K562 (cell line): ENCODE measurements around the gene SLC12A3. TPM values are rescaled to one million over a fixed set of nuclear protein-coding genes. Genes with fewer than 3 reads are reported as not detected.

Source experiments
- ATAC-seq: fragments of 200-7000 bp; cut with Tn5 transposase; 3 replicates; pipeline ENCODE4 v1.9.1; 2020; ENCODE audit warnings: moderate library complexity
- BruUV-seq: library from RNA; stranded (reverse); fragments of 400-500 nt; replicated peaks from 2 replicates; lab custom pipeline; 2021; lab: Mats Ljungman, UMichigan
- CTCF ChIA-PET: fragments of 300-600 bp; formaldehyde crosslinking; extraction: SDS; loops from one replicate; lab custom pipeline; 2021; ENCODE audit warnings: low intra/inter-chr PET ratio; lab: Yijun Ruan, JAX
- POLR2A ChIA-PET: fragments of 300-600, 350-650 bp; sonication (Branson Sonifier 250); formaldehyde crosslinking; extraction: SDS; loops from one replicate; lab custom pipeline; 2021; ENCODE audit warnings: antibody characterized with exemption, inconsistent platforms; lab: Yijun Ruan, JAX
- DNase-seq, 4 experiments: peaks; one replicate each; pipeline versions ENCODE4 v3.0.0 to v3.0.0-alpha.2; 2011 to 2018; ENCODE audit warnings: low spot score in 3 of 4, mixed read lengths in 3 of 4; ENCODE audit errors: extremely low read depth in 1 of 4
- FAIRE-seq: peaks from 2 replicates; lab custom pipeline; 2011; peaks lifted over from hg19 to GRCh38; lab: Jason Lieb, UNC
- H2AFZ ChIP-seq: 2 replicates; pipeline ENCODE4 v1.6.0; 2011; ENCODE audit warnings: low read depth, low read length, control low read depth, inconsistent platforms
- H3K27ac ChIP-seq: fragments of 200-600 bp; 3 replicates; pipeline ENCODE4 v1.8.0; 2011; ENCODE audit warnings: low read depth, mild to moderate bottlenecking, control low read depth, inconsistent platforms, low read length, moderate library complexity, mixed read lengths; ENCODE audit errors: extremely low read depth
- H3K27me3 ChIP-seq, 2 experiments: fragments of 300-600 bp in 1 of 2; 2 replicates in 1 of 2; 3 replicates in 1 of 2; pipeline versions ENCODE4 v1.6.0 to v1.8.0; 2011; ENCODE audit warnings: inconsistent platforms in 2 of 2, low read length in 2 of 2, mild to moderate bottlenecking in 1 of 2, mixed read lengths in 1 of 2, moderate library complexity in 1 of 2; ENCODE audit not compliant: control insufficient read depth in 2 of 2, insufficient read depth in 2 of 2
- H3K36me3 ChIP-seq: fragments of 300-600 bp; 3 replicates; pipeline ENCODE4 v1.8.0; 2011; ENCODE audit warnings: mild to moderate bottlenecking, low read length, inconsistent platforms; ENCODE audit not compliant: control insufficient read depth, insufficient read depth
- H3K4me1 ChIP-seq, 2 experiments: fragments of 200-600 bp in 1 of 2; replicated peaks in 1 of 2; 2 replicates in 1 of 2; 3 replicates in 1 of 2; pipeline versions ENCODE4 v1.5.1 to v1.8.0; 2011; ENCODE audit warnings: inconsistent platforms in 2 of 2, low read length in 2 of 2, mild to moderate bottlenecking in 1 of 2, mixed read lengths in 1 of 2, moderate library complexity in 1 of 2; ENCODE audit not compliant: control insufficient read depth in 2 of 2, insufficient read depth in 2 of 2
- H3K4me2 ChIP-seq: 2 replicates; pipeline ENCODE4 v1.6.1; 2011; ENCODE audit warnings: low read length, control low read depth, inconsistent platforms, mixed read lengths; ENCODE audit not compliant: insufficient read depth
- H3K4me3 ChIP-seq: fragments of 200-600 bp; sonication (generic), shearing (Covaris generic); 2 replicates; pipeline ENCODE4 v1.5.1; 2016; ENCODE audit warnings: control low read depth, inconsistent platforms
- H3K79me2 ChIP-seq: fragments of 200-600 bp; 3 replicates; pipeline ENCODE4 v1.8.0; 2011; ENCODE audit warnings: low read length, inconsistent platforms; ENCODE audit not compliant: control insufficient read depth, insufficient read depth
- H3K9ac ChIP-seq, 2 experiments: 2 replicates each; pipeline versions ENCODE4 v1.6.0 to v1.6.1; 2011; ENCODE audit warnings: low read depth in 2 of 2, low read length in 2 of 2, control low read depth in 1 of 2, inconsistent platforms in 1 of 2, mild to moderate bottlenecking in 1 of 2, mixed read lengths in 1 of 2; ENCODE audit not compliant: insufficient read depth in 1 of 2
- H3K9me1 ChIP-seq: one replicate; pipeline ENCODE4 v1.6.0; 2011; ENCODE audit warnings: inconsistent platforms, mild to moderate bottlenecking, low read length, moderate library complexity; ENCODE audit not compliant: control insufficient read depth, insufficient read depth
- H3K9me3 ChIP-seq: replicated peaks from 2 replicates; pipeline ENCODE4 v1.5.1; 2011; ENCODE audit warnings: low read depth, low read length, inconsistent platforms; ENCODE audit not compliant: control insufficient read depth, insufficient read depth
- H4K20me1 ChIP-seq: replicated peaks from 2 replicates; pipeline ENCODE4 v1.6.1; 2011; ENCODE audit warnings: low read length, inconsistent platforms, mixed read lengths; ENCODE audit not compliant: control insufficient read depth, insufficient read depth
- ATF7 ChIP-seq: fragments of 450-650 bp; IDR thresholded peaks from 2 replicates; pipeline ENCODE4 v1.7.1; 2014; ENCODE audit warnings: mild to moderate bottlenecking, moderate library complexity
- CBFA2T3 ChIP-seq: fragments of 450-650 bp; IDR thresholded peaks from 2 replicates; pipeline ENCODE4 v1.6.1; 2017
- DPF2 ChIP-seq: fragments of 450-650 bp; IDR thresholded peaks from 2 replicates; pipeline ENCODE4 v1.6.1; 2016
- GATA2 ChIP-seq: sonication (generic); formaldehyde crosslinking; IDR thresholded peaks from 2 replicates; pipeline ENCODE4 v1.4.0; 2020; ENCODE audit warnings: mild to moderate bottlenecking, missing genetic modification reagents
- HNRNPUL1 ChIP-seq: fragments of 200-400 bp; formaldehyde crosslinking; IDR thresholded peaks from 2 replicates; pipeline ENCODE4 v1.6.1; 2017; ENCODE audit warnings: low read length
- KDM1A ChIP-seq, 2 experiments: fragments of 450-650 bp; IDR thresholded peaks; 2 replicates each; pipeline ENCODE4 v1.6.1; 2016; ENCODE audit warnings: mild to moderate bottlenecking in 2 of 2
- NR2C1 ChIP-seq, 2 experiments: fragments of 450-650 bp; IDR thresholded peaks; 2 replicates each; pipeline ENCODE4 v1.6.1; 2017; ENCODE audit warnings: mild to moderate bottlenecking in 2 of 2, antibody characterized with exemption in 1 of 2, inconsistent platforms in 1 of 2, missing compliant biosample characterization in 1 of 2, missing genetic modification characterization in 1 of 2
- PHF8 ChIP-seq: fragments of 200-600 bp; sonication (generic); IDR thresholded peaks from 2 replicates; pipeline ENCODE4 v1.6.1; 2012; ENCODE audit warnings: mixed run types, mild to moderate bottlenecking, inconsistent platforms, low read length, moderate library complexity, borderline replicate concordance
- RBM25 ChIP-seq: fragments of 200-400 bp; formaldehyde crosslinking; IDR thresholded peaks from 2 replicates; pipeline ENCODE4 v1.6.1; 2018; ENCODE audit warnings: low read length, low read depth, moderate library complexity; ENCODE audit not compliant: severe bottlenecking
- SIX5 ChIP-seq, 2 experiments: IDR thresholded peaks; 2 replicates each; pipeline ENCODE4 v1.6.1; 2011; ENCODE audit warnings: low read length in 2 of 2, borderline replicate concordance in 1 of 2, low read depth in 1 of 2, mild to moderate bottlenecking in 1 of 2, moderate library complexity in 1 of 2; ENCODE audit not compliant: insufficient read depth in 1 of 2
- SNIP1 ChIP-seq: fragments of 450-650 bp; IDR thresholded peaks from 2 replicates; pipeline ENCODE4 v1.7.1; 2017; ENCODE audit warnings: low read depth, mild to moderate bottlenecking
- ZC3H8 ChIP-seq: fragments of 450-650 bp; IDR thresholded peaks from 2 replicates; pipeline ENCODE4 v1.6.1; 2017
- ZNF316 ChIP-seq: fragments of 450-650 bp; IDR thresholded peaks from 2 replicates; pipeline ENCODE4 v1.6.1; 2016
- ZNF408 ChIP-seq: fragments of 250-450 bp; sonication (Bioruptor Pico); IDR thresholded peaks from 2 replicates; pipeline ENCODE4 v1.4.0; 2020; ENCODE audit warnings: low read depth, mild to moderate bottlenecking, moderate library complexity
- ZNF507 ChIP-seq: conservative IDR thresholded peaks from 2 replicates; pipeline ENCODE4 v1.6.1; 2017; ENCODE audit warnings: missing genetic modification characterization, missing compliant biosample characterization
- WGBS: fragments of 100-300 bp; shearing (Covaris generic); methylation state at CpG from one replicate; pipeline ENCODE4 v1.1.6; 2016; ENCODE audit warnings: low coverage, mixed read lengths; ENCODE audit not compliant: insufficient coverage; ENCODE audit errors: missing lambda C conversion rate; 5-methylcytosine and 5-hydroxymethylcytosine counted together
- in situ Hi-C: fragments of 300-500 bp; cut with MboI; formaldehyde crosslinking; loops from 4 replicates; pipeline ENCODE4 v1.15.0; 2018; ENCODE audit warnings: inconsistent platforms, mixed read lengths
- intact Hi-C: fragments of 100-400 bp; cut with micrococcal nuclease; formaldehyde crosslinking; loops from 2 replicates; pipeline ENCODE4 v1.14.2; 2022
- polyA plus RNA-seq, 8 experiments: library from polyadenylated mRNA; depleted of rRNA in 4 of 8; stranded (reverse) in 5 of 8; unstranded in 3 of 8; fragments of >200 nt; fragmentation: Nextera tagmentation in 2 of 8; fragmentation: Illumina TruSeq in 1 of 8; extraction: Ambion mirVana in 2 of 8; extraction: Trizol in 1 of 8; gene quantifications; 2 replicates each; pipeline versions ENCODE4 v1.2.1 to v1.2.3, GENCODE V29; 2011 to 2014; ENCODE audit warnings: inconsistent platforms in 1 of 8, missing spikeins in 1 of 8
- total RNA-seq, 7 experiments: library from RNA; depleted of rRNA in 6 of 7; stranded (reverse); fragments of >200 nt in 6 of 7; fragmentation: Illumina TruSeq in 2 of 7; extraction: Trizol in 2 of 7; gene quantifications; 2 replicates each; pipeline versions ENCODE4 v1.2.1 to v1.2.3, GENCODE V29; 2011 to 2021; ENCODE audit warnings: low replicate concordance in 1 of 7
- TF ChIP-seq, protein P1 (sequence below): fragments of 450-650 bp; formaldehyde crosslinking; IDR thresholded peaks from 2 replicates; pipeline ENCODE4 v1.4.0; 2020; ENCODE audit warnings: mild to moderate bottlenecking, moderate library complexity

Gene SLC12A3
- total and polyA plus RNA-seq, 9 of the 15 experiments (the other 6 are each of a cell fraction or from before 2014, with no cell fraction given): not detected

DNA sequence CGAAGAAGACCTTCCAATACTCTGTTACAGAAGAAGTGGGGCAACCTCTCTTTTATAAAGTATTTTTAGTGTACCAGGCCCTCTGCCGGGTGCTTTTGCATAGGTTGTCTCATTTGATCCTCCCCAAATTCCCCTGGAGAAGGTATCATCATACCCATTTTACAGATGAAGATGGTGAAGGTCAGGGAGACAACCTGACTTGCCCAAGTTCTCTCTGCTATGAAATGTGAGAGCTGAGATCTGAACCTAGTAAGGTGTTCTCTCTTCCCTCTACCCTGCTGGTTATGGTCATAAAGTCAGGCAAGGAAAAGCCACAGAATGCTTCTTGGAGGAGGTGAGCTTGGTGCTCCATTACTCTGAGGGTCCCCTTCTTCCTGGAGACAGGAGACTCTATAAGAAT is 38.9 kb downstream of the SLC12A3 start:
- Histone ChIP-seq H3K9ac (no peak overlapping the region), H3K27me3 (peaks cover 38 to 72% of the 10 kb centered on the region in 2 experiments), H3K27ac (no peak overlapping the region), H3K4me3 (no peak overlapping the region), H3K4me1 (no peaks in the 10 kb centered on the region; a peak in 1 of 5 replicates), H3K9me3 (no peaks in the 10 kb centered on the region), H2AFZ (no peak overlapping the region), H3K4me2 (no peak overlapping the region), H4K20me1 (no peaks in the 10 kb centered on the region; the same call in 1 of the 2 replicates), H3K36me3 (no peaks in the 10 kb centered on the region), H3K79me2 (no peaks in the 10 kb centered on the region), H3K9me1 (no peaks in the 10 kb centered on the region)
- 0% methylated on average over 2 of the region's 2 CpGs for WGBS
- TF ChIP-seq RBM25 (peak; percentile 52), ZNF408 (CRISPR knock-in tag) (no peak)
- intact Hi-C loops (no loop called here), in situ Hi-C loops (no loop called here)
- ATAC-seq (no peak), DNase-seq (no peak), FAIRE-seq (no peak)
- no TSS peak for BruUV-seq
- CTCF ChIA-PET: no interaction called here
- POLR2A ChIA-PET: interaction anchor here (1.0 to 1.7 kb wide), 2 partner anchors 10 to 23 kb away, joined by 3 read pairs; no protein-coding TSS in a partner anchor

DNA sequence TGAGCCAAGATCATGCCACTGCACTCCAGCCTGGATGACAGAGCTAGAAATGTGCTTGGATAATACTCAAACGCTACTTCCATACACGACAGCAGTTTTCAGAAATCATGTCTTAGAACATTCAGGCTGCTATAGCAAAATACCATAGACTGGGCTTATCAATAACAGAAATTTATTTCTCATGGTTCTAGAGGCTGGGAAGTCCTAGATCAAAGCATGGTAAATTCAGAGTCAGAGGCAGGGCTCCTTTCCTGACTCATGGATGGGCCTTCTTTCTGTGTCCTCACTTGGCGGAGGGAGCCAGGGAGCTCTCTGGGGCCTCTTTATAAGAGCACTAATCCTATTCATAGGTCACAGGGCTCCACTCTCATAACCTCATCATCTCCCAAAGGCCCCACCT is 42.4 kb downstream of the SLC12A3 start:
- Histone ChIP-seq H3K36me3 (no peaks in the 10 kb centered on the region), H3K79me2 (no peaks in the 10 kb centered on the region), H3K4me1 (no peaks in the 10 kb centered on the region; a peak in 1 of 5 replicates), H3K4me3 (no peak overlapping the region), H3K27me3 (peaks cover 32 to 58% of the 10 kb centered on the region in 2 experiments), H3K27ac (no peak overlapping the region), H3K9ac (no peak overlapping the region), H3K9me3 (no peaks in the 10 kb centered on the region), H2AFZ (no peak overlapping the region), H4K20me1 (no peaks in the 10 kb centered on the region), H3K9me1 (no peaks in the 10 kb centered on the region), H3K4me2 (no peak overlapping the region)
- in situ Hi-C loops: no loop called here
- intact Hi-C loops: no loop called here
- no peak for TF ChIP-seq ZNF316
- no peak for TF ChIP-seq ZNF507
- no peak for TF ChIP-seq KDM1A (IDR thresholded peaks at IDR 0.05)
- TF ChIP-seq NR2C1 (IDR thresholded peaks at IDR 0.05): no peak
- no peak for TF ChIP-seq NR2C1 (tag; IDR thresholded peaks at IDR 0.05)
- TF ChIP-seq ATF7: no peak
- TF ChIP-seq PHF8: no peak
- TF ChIP-seq DPF2: no peak
- TF ChIP-seq HNRNPUL1: no peak
- no peak for TF ChIP-seq CBFA2T3
- TF ChIP-seq SIX5 (IDR thresholded peaks at IDR 0.05; ENCODE audit: borderline replicate concordance in 1 of 2, insufficient read depth in 1 of 2, low read depth in 1 of 2, low read length in 2 of 2): no peak
- TF ChIP-seq SNIP1: no peak
- TF ChIP-seq, protein P1, sequence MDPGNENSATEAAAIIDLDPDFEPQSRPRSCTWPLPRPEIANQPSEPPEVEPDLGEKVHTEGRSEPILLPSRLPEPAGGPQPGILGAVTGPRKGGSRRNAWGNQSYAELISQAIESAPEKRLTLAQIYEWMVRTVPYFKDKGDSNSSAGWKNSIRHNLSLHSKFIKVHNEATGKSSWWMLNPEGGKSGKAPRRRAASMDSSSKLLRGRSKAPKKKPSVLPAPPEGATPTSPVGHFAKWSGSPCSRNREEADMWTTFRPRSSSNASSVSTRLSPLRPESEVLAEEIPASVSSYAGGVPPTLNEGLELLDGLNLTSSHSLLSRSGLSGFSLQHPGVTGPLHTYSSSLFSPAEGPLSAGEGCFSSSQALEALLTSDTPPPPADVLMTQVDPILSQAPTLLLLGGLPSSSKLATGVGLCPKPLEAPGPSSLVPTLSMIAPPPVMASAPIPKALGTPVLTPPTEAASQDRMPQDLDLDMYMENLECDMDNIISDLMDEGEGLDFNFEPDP (CRISPR knock-in tag): no peak
- no peak for TF ChIP-seq GATA2 (CRISPR knock-in tag)
- no peak for TF ChIP-seq ZC3H8
- FAIRE-seq (no peak), ATAC-seq (no peak), DNase-seq (no peak)
- CTCF ChIA-PET: no interaction called here
- POLR2A ChIA-PET: interaction anchor here (0.9 to 2.9 kb wide), 2 partner anchors 24 to 25 kb away, joined by 3 to 8 read pairs; no protein-coding TSS in a partner anchor
- WGBS: 13% methylated on average over 3 of the region's 3 CpGs
- no TSS peak for BruUV-seq
